Activated T-cell treated with anti-CD3 and anti-CD28 coated beads, Interleukin-2, amount 50 U/mL, for 24 hours (primary cell): ENCODE measurements around the gene DYNC1H1.

Experiments used
- DNase-seq: peaks from one replicate; pipeline ENCODE4 v3.0.0-alpha.2; 2020
- H3K27ac Mint-ChIP-seq: 2 replicates; pipeline ENCODE4 v1.8.0; 2020; ENCODE audit warnings: mild to moderate bottlenecking, mixed read lengths
- H3K27me3 Mint-ChIP-seq: 2 replicates; pipeline ENCODE4 v1.8.0; 2020; ENCODE audit warnings: mixed read lengths
- H3K36me3 Mint-ChIP-seq: 2 replicates; pipeline ENCODE4 v1.8.0; 2020; ENCODE audit warnings: low read depth, mixed read lengths
- H3K4me1 Mint-ChIP-seq: 2 replicates; pipeline ENCODE4 v1.8.0; 2020; ENCODE audit warnings: low read depth, mixed read lengths
- H3K4me3 Mint-ChIP-seq: 2 replicates; pipeline ENCODE4 v1.8.0; 2020; ENCODE audit warnings: mild to moderate bottlenecking, moderate library complexity, mixed read lengths
- H3K9me3 Mint-ChIP-seq: 2 replicates; pipeline ENCODE4 v1.8.0; 2020; ENCODE audit warnings: mixed read lengths

The DYNC1H1 gene

DNA sequence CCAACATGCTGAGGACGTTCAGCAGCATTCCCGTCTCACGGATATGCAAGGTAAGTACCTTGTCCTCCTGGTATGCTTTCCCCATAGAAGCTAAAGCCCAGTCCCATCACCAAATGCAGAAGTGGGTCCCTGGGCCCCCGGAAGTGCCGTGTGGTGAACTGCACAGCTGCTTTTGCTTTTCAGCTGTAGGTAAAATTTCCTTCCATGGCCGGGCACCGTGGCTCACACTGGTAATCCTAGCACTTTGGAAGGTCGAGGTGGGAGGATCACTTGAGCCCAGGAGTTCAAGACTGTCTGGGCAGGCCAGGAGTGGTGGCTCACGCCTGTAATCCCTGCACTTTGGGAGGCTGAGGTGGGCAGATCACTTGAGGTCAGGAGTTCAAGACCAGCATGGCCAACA, 78.3 kb downstream of the DYNC1H1 start:
- H3K36me3 Mint-ChIP-seq, result peaks cover 95% of the 10 kb centered on the region

DNA sequence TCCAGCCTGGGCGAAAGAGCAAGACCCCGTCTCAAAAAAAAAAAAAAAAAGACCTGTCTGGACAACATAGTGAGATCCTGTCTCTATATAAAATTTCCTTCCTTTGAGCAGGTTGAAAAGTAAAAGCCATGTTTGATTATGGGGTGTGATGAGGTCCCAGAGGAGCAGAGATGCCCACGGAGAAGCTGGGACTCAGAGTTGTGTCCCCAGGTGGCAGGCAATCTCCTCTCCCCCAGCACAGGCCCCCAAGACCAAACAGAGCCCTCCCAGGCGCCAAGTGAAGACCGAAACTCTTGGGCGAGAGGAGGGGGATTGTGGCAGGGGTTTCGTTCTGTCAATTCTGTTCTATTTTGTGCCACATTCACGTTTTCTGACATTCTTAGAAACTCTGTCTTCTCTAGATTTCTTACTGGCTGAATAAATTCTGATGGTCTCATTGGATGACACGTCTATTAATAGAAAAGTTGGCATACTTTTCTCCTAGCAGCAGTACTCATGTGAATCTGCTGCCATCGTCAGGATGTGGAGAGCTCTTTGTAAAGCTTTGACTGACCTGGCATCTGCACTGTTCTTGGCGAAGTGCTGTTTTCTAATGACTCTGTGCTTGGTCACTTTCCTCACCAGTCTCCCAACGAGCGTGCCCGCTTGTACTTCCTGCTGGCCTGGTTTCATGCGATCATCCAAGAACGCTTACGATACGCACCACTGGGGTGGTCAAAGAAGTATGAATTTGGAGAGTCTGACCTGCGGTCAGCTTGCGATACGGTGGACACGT, 79.1 kb downstream of the DYNC1H1 start:
- peaks cover 96% of the 10 kb centered on the region for H3K36me3 Mint-ChIP-seq
- DNase-seq, result no peak
- no peak overlapping the region for H3K27ac Mint-ChIP-seq
- no peaks in the 10 kb centered on the region for H3K27me3 Mint-ChIP-seq
- no peaks in the 10 kb centered on the region for H3K4me1 Mint-ChIP-seq
- H3K4me3 Mint-ChIP-seq, result no peak overlapping the region
- no peaks in the 10 kb centered on the region for H3K9me3 Mint-ChIP-seq

More for the DNA sequence above, 78.3 kb downstream of the DYNC1H1 start:
- DNase-seq, result no peak
- Mint-ChIP-seq H3K9me3 (no peaks in the 10 kb centered on the region), H3K27ac (no peak overlapping the region), H3K27me3 (no peaks in the 10 kb centered on the region), H3K4me1 (no peaks in the 10 kb centered on the region), H3K4me3 (no peak overlapping the region)

DNA sequence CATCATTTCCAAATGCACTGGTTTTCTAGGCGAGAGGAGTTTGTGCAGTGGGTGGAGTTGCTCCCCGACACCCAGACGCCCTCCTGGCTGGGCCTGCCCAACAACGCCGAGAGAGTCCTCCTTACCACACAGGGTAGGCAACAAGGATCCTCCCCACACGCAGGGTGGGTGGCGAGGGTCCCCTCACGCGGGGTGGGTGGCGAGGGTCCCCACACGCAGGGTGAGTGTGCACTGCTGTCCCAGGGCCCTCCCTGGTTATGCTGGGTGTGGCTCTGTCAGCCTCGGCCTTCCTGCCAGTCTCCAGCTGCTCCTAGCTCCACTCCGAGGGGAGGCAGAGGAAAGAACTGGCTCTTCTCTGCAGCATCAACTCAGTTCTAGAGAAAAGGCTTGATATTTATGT, 80.2 kb downstream of the DYNC1H1 start:
- H3K9me3 Mint-ChIP-seq, result no peaks in the 10 kb centered on the region
- no peaks in the 10 kb centered on the region for H3K27me3 Mint-ChIP-seq
- no peaks in the 10 kb centered on the region for H3K4me1 Mint-ChIP-seq
- no peak overlapping the region for H3K4me3 Mint-ChIP-seq
- no peak overlapping the region for H3K27ac Mint-ChIP-seq
- no peak for DNase-seq
- H3K36me3 Mint-ChIP-seq, result peaks cover 96% of the 10 kb centered on the region

DNA sequence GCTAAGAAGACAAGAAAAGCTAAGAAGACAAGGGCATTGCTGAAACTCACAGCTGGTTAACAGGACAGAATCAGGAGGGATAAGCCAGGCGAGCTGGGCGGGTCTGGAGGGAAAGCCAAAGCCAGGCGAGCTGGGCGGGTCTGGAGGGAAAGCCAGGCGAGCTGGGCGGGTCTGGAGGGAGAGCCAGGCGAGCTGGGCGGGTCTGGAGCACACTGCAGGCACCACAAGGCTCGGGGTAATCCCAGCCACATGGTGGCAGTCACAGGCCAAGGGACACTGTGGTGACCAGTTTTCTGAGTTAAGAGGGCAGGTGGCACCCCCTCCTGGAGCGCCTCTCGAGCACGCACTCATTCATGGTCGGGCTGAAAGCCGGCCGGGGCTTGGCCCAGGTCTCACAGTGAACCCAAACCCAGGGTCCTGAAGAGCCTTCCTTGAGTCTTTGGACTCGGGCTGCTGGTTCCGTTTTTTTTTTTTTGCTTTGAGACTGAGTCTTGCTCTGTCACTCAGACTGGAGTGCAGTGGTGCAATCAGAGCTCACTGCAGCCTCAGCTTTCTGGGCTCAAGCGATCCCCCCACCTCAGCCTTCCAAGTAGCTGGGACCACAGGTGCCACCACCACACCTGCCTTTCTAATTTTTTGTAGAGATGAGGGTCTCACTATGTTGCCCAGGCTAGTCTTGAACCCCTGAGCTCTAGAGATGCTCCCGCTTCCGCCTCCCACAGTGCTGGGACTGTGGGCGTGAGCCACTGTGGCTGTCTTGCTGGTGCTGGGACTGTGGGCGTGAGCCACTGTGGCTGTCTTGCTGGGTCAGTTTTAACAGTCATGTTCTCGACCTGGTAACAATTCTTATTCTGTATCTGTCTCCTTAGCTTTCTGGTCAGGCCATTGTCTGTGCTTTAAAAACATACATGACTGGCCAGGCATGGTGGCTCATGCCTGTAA, 82.2 kb downstream of the DYNC1H1 start:
- DNase-seq, result peak; percentile 36
- Mint-ChIP-seq H3K4me3 (no peak overlapping the region), H3K36me3 (peaks cover 94% of the 10 kb centered on the region), H3K4me1 (no peaks in the 10 kb centered on the region), H3K9me3 (no peaks in the 10 kb centered on the region), H3K27ac (peak overlapping the region; percentile 53), H3K27me3 (no peaks in the 10 kb centered on the region)

DNA sequence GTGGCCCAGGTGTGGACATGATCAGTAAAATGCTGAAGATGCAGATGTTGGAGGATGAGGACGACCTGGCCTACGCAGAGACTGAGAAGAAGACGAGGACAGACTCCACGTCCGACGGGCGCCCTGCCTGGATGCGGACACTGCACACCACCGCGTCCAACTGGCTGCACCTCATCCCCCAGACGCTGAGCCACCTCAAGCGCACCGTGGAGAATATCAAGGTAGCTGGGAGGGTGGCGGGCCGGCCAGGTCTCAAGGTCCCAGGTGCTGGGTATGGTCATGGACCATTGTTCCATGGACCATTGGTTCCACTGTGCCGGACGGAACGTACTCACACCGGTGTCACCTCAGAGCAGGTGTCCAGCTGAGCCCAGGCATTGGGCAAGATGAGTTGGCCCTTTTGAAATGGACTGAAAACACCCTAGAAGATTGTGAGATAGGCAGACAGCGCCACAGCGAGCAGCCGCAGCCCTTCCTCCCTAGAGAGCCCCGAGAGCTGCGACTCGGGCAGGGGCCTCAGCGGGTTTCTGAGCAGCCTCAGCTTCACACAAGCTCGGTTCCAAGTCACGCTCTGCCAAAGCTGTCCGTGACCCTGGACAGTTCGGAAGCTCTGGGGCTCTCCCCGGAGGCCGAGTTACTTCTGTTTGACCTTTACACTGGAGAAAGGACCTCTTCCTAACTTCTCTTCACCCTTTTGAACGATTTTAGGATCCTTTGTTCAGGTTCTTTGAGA, 83.6 kb downstream of the DYNC1H1 start:
- Mint-ChIP-seq H3K27ac (peak overlapping the region; percentile 26), H3K27me3 (no peaks in the 10 kb centered on the region), H3K4me1 (no peaks in the 10 kb centered on the region), H3K36me3 (peaks cover 94% of the 10 kb centered on the region), H3K4me3 (no peak overlapping the region), H3K9me3 (no peaks in the 10 kb centered on the region)
- DNase-seq, result no peak

DNA sequence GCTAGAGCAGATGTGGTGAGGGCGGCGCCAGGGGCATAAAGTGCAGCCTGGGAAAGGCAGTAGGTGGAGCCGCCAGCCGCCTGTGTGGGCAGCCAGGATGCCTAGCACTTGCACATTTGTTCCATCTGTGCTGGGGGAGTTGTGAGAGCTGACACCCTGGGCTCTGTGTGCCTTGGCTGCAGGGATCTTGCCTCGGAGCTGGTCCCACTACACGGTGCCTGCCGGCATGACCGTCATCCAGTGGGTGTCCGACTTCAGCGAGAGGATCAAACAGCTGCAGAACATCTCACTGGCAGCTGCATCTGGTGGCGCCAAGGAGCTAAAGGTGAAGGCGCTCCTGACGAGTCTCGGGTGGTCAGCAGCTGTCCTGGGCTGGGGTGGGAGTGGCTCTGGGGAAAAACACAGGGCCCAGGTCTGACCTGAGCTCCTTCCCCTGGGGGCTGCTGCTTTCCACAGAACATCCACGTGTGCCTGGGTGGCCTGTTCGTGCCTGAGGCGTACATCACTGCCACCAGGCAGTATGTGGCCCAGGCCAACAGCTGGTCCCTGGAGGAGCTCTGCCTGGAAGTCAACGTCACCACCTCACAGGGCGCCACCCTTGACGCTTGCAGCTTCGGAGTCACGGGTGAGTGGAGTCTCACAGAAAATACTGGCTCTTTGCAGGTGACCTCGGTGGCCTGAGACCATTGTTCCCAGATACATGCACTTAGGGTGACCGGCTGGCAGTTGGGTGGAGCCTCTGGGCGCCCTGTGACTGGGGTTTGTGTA, 85.1 kb downstream of the DYNC1H1 start:
- Mint-ChIP-seq H3K36me3 (peaks cover 91% of the 10 kb centered on the region), H3K4me3 (no peak overlapping the region), H3K27me3 (no peaks in the 10 kb centered on the region), H3K9me3 (no peaks in the 10 kb centered on the region), H3K27ac (peak overlapping the region; percentile 26), H3K4me1 (no peaks in the 10 kb centered on the region)
- DNase-seq, result no peak

DNA sequence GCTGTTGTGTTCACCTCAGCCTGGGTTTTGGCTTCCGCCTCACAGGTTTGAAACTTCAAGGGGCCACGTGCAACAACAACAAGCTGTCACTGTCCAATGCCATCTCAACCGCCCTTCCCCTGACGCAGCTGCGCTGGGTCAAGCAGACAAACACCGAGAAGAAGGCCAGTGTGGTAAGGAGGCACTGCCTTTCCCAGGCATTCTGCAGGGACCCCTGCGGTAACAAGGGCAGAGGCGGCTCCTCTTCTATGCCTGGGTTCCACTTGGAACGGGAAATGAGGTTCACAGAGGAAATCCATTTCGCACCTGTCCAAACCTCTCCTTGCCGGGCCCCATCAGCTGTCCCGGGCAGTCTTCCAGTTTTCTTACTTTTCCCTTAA, 85.6 kb downstream of the DYNC1H1 start:
- peaks cover 87% of the 10 kb centered on the region for H3K36me3 Mint-ChIP-seq

DNA sequence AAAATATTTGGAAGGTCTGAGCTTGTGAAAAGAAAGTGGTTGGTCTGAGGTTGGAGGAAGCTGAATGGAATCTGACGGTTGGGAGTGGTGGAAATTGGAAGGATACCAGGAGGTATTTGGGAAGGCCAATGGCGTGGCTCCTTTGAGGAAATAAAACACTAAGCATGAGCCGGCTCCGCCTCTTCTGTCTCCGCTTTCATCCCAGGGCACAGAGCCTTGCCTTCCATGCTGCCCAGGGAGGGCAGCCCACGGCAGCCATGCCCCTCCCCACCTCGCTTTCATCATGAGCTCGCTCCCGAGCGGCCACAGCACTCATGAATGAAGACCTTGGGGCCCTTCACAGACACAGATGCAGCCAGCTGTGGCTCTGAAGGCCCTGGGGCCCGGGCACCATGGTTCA, 86.3 kb downstream of the DYNC1H1 start:
- H3K4me1 Mint-ChIP-seq, result no peaks in the 10 kb centered on the region
- H3K27me3 Mint-ChIP-seq, result no peaks in the 10 kb centered on the region
- no peak for DNase-seq
- no peaks in the 10 kb centered on the region for H3K9me3 Mint-ChIP-seq
- peaks cover 88% of the 10 kb centered on the region for H3K36me3 Mint-ChIP-seq
- peak overlapping the region; percentile 16 for H3K27ac Mint-ChIP-seq
- no peak overlapping the region for H3K4me3 Mint-ChIP-seq

More for the DNA sequence above, 85.6 kb downstream of the DYNC1H1 start:
- H3K9me3 Mint-ChIP-seq, result no peaks in the 10 kb centered on the region
- no peaks in the 10 kb centered on the region for H3K4me1 Mint-ChIP-seq
- peak overlapping the region; percentile 16 for H3K27ac Mint-ChIP-seq
- no peak for DNase-seq
- H3K4me3 Mint-ChIP-seq, result no peak overlapping the region
- H3K27me3 Mint-ChIP-seq, result no peaks in the 10 kb centered on the region

DNA sequence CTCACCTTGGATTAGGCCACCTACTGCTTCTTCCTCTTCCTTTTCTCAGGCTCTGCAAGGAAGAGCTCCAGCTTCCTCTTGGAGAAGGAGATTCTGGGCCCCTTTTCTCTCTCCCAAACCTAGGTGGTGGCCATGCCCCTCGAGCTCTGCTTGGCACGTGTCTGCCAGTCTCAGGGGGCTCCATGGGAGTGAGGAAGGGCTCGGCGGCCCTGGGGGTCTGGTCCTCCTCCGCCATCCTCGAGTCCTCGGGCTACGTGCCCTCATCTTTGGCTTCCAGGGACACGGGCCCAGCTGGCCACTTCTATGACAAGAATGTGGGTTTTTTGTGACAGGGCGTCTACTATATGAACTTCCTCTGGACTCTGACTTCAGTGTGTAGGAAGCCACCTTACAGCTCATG, 88.1 kb downstream of the DYNC1H1 start:
- Mint-ChIP-seq H3K27me3 (no peaks in the 10 kb centered on the region), H3K4me3 (no peak overlapping the region), H3K4me1 (peaks cover 1% of the 10 kb centered on the region), H3K27ac (peak overlapping the region; percentile 50), H3K36me3 (peaks cover 73% of the 10 kb centered on the region), H3K9me3 (no peaks in the 10 kb centered on the region)
- no peak for DNase-seq

DNA sequence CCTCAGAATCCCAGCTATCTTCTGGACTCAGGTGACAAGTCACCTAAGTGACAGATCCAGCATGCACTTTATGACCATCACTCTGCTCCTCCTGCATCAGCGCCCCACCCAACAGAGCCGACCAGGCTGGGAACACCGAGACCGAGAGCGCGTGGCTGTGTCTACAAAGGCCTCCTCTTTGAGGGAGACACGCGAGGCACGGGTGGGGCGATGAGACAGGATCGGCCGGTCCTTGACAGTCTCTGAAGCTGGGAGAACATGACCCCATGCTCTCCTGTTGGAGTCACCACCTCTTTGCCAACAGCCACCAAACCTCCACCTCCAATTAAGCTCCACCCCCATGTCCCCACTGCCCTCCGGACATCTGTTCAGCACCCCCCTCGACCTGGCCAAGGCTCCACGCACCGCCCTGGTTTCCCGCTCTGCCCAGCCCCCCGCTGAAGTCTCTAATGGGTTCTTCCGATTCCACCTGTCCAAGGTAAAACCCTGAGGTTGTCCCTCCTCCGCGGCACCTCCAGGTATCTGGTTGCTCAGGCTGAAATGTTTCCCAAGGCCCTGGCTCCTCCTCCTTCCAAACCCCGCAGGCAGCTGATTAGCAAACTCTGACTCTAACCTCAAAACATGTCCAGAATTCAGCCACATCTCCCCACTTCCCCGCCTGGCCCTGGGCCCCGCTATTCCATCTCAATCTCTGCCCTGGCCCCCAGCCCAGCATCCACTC, 91.0 kb downstream of the DYNC1H1 start:
- H3K4me3 Mint-ChIP-seq, result no peak overlapping the region
- H3K27ac Mint-ChIP-seq, result peak overlapping the region; percentile 71
- H3K27me3 Mint-ChIP-seq, result no peaks in the 10 kb centered on the region
- DNase-seq, result no peak
- peaks cover 45% of the 10 kb centered on the region for H3K36me3 Mint-ChIP-seq
- H3K9me3 Mint-ChIP-seq, result no peaks in the 10 kb centered on the region
- H3K4me1 Mint-ChIP-seq, result peaks cover 10% of the 10 kb centered on the region

DNA sequence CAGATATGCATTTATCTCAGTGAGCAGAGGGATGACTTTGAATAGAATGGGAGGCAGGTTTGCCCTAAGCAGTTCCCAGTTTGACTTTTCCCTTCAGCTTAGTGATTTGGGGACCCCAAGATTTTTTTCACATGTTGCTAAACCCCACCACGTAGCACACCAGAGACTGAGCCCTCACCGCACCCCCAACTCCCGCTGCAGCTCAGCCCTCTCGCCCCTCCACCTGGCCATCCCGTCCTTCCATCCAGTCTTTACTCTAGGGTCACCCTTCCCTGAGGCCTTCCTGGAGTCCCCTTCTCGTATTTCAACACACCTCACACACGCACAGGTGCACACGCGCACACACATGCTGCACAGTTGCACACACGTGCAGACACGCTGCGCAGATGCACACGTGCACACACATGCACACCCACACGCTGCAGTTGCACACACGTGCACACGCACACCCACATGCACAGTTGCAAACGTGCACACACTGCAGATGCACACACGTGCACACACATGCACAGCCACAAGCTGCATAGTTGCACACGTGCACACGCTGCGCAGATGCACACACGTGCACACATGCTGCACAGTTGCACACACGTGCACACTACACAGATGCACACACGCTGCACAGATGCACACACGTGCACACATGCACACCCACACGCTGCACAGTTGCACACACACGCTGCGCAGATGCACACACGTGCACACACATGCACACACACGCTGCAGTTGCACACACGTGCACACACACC, 92.5 kb downstream of the DYNC1H1 start:
- DNase-seq, result no peak
- H3K9me3 Mint-ChIP-seq, result no peaks in the 10 kb centered on the region
- H3K27ac Mint-ChIP-seq, result no peak overlapping the region
- H3K4me1 Mint-ChIP-seq, result peaks cover 10% of the 10 kb centered on the region
- H3K4me3 Mint-ChIP-seq, result no peak overlapping the region
- H3K36me3 Mint-ChIP-seq, result peaks cover 31% of the 10 kb centered on the region
- no peaks in the 10 kb centered on the region for H3K27me3 Mint-ChIP-seq

DNA sequence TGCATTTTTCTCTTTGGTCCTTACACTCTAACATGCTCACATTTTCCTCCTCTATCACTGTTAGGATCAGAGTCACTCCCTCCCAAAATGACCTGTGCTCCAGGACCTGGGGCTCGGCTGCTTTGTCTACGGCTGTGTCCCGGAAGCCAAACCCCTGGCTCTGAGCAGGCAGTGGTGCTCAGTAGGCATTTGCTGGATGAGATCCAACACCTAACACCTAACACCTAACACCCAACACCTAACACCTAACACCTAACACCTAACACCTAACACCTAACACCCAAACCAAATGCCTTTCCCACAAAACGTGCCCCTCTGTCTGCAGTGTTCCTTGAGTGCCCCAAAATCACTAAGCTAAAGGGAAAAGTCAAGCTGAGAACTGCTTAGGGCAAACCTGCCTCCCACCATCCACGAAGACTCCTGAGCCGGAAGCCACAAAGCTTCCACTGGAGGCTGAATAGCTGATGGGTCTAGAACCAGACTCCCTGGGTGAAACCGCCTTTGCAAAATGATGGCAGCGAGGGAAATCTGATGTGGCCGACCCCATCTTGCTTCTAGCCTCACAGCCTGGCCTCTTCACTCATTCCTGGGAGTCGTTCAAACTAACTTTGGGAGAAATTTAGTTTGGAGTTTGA, 93.2 kb downstream of the DYNC1H1 start:
- Mint-ChIP-seq H3K36me3 (peaks cover 24% of the 10 kb centered on the region), H3K27me3 (no peaks in the 10 kb centered on the region), H3K9me3 (no peaks in the 10 kb centered on the region), H3K4me3 (no peak overlapping the region), H3K27ac (no peak overlapping the region), H3K4me1 (peaks cover 10% of the 10 kb centered on the region)
- no peak for DNase-seq
